COLO829 (cell line): Measurements from ENCODE around the gene TNS3.
A peak's percentile ranks its signal among the peaks of the same experiment; 100 is the strongest.

Source experiments
- DNase-seq: peaks from one replicate; pipeline ENCODE4 v3.0.0; 2012; ENCODE audit warnings: low spot score

TNS3 gene

GRCh38 chr7:47258798-47259197 lies 323.1 kb downstream of the TNS3 start:
- no peak for DNase-seq

GRCh38 chr7:47256016-47256415 lies 325.9 kb downstream of the TNS3 start:
- no peak for DNase-seq

- DNase-seq = no peak
Observed at GRCh38 chr7:47255441-47255840, 326.5 kb downstream of the TNS3 start.

- no peak for DNase-seq
Observed at GRCh38 chr7:47255007-47255406, 326.9 kb downstream of the TNS3 start.

- peak; percentile 83 for DNase-seq
Observed at GRCh38 chr7:47254081-47254977, 327.6 kb downstream of the TNS3 start.

- peak; percentile 95 for DNase-seq
Observed at GRCh38 chr7:47253650-47254080, 328.2 kb downstream of the TNS3 start.

GRCh38 chr7:47252675-47253074 lies 329.2 kb downstream of the TNS3 start:
- no peak for DNase-seq

- DNase-seq = no peak
Observed at GRCh38 chr7:47249361-47249760, 332.6 kb downstream of the TNS3 start.

GRCh38 chr7:47248797-47249196 lies 333.1 kb downstream of the TNS3 start:
- no peak for DNase-seq

GRCh38 chr7:47247132-47247531 lies 334.8 kb downstream of the TNS3 start:
- DNase-seq = no peak

- DNase-seq = no peak
Observed at GRCh38 chr7:47244692-47245091, 337.2 kb downstream of the TNS3 start.

GRCh38 chr7:47241112-47242065 lies 340.5 kb downstream of the TNS3 start:
- DNase-seq = no peak

GRCh38 chr7:47239931-47240421 lies 341.9 kb downstream of the TNS3 start:
- no peak for DNase-seq

GRCh38 chr7:47239034-47239433 lies 342.9 kb downstream of the TNS3 start:
- no peak for DNase-seq

GRCh38 chr7:47236480-47237129 lies 345.3 kb downstream of the TNS3 start:
- DNase-seq = no peak

- DNase-seq = no peak
Observed at GRCh38 chr7:47233996-47234395, 347.9 kb downstream of the TNS3 start.

GRCh38 chr7:47232751-47233412 lies 349.0 kb downstream of the TNS3 start:
- no peak for DNase-seq

GRCh38 chr7:47231627-47232026 lies 350.3 kb downstream of the TNS3 start:
- DNase-seq = no peak

GRCh38 chr7:47231032-47231431 lies 350.9 kb downstream of the TNS3 start:
- DNase-seq = no peak

- DNase-seq = no peak
Observed at GRCh38 chr7:47228386-47229014, 353.4 kb downstream of the TNS3 start.

- peak; percentile 68 for DNase-seq
Observed at GRCh38 chr7:47227762-47228177, 354.1 kb downstream of the TNS3 start.
